NCI-H146 (cell line): ENCODE data around the gene ZNF445.
"Not testable (repeated sequence)": the region's sequence is repeated elsewhere in the genome, so short reads cannot be mapped to it uniquely, and the experiment has no call there.

Source experiments
- DNase-seq: peaks from one replicate; lab custom pipeline; 2025; lab: John Stamatoyannopoulos, UW

Gene ZNF445

GRCh38 chr3:44398853-44399252, 78.6 kb downstream of the ZNF445 start:
- DNase-seq = no peak

- not testable (repeated sequence) for DNase-seq
Observed at GRCh38 chr3:44398271-44398670, 79.2 kb downstream of the ZNF445 start.

GRCh38 chr3:44396200-44397171, 81.0 kb downstream of the ZNF445 start:
- DNase-seq = no peak

- no peak for DNase-seq
Observed at GRCh38 chr3:44395714-44396113, 81.8 kb downstream of the ZNF445 start.

GRCh38 chr3:44392489-44392888, 85.0 kb downstream of the ZNF445 start:
- DNase-seq = no peak

- no peak for DNase-seq
Observed at GRCh38 chr3:44387404-44387803, 90.1 kb downstream of the ZNF445 start.
